GM19328 (cell line): ENCODE data around the gene SORCS3.
"Not testable (repeated sequence)": the region's sequence is repeated elsewhere in the genome, so short reads cannot be mapped to it uniquely, and the experiment has no call there.

Source experiments
- ATAC-seq: cut with Tn5 transposase; IDR thresholded peaks from one replicate; pipeline ENCODE4 v1.9.1; 2021; ENCODE audit warnings: mild to moderate bottlenecking, moderate library complexity; ENCODE audit not compliant: unreplicated experiment

Gene SORCS3

DNA sequence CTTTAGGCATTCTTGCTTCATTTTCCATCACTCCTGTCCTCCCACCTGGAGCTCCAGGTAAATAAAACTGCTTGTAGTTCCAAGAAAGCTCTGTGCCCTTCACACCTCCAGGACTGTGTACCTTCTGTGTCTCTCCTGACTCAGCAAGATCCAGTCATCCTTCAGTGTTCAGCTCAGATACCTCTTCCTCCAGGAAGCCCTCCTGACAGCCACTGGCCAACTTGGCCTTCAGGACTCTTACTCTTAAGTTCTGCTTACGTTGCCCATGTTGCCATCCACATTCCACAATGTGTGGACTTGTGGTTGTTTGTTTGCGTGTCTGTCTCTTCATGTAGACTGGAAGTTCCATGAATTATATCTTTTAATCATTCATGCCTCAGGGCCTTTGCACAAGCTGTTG is 48.0 kb downstream of the SORCS3 start:
- no peak for ATAC-seq

- no peak for ATAC-seq
Observed at GRCh38 chr10:104689547-104689946, 48.5 kb downstream of the SORCS3 start.

GRCh38 chr10:104690101-104690500 is 49.0 kb downstream of the SORCS3 start:
- no peak for ATAC-seq

- ATAC-seq, result no peak
Observed at GRCh38 chr10:104690959-104691358, 49.9 kb downstream of the SORCS3 start.

- no peak for ATAC-seq
Observed at GRCh38 chr10:104694074-104694473, 53.0 kb downstream of the SORCS3 start.

- not testable (repeated sequence) for ATAC-seq
Observed at GRCh38 chr10:104703262-104703661, 62.2 kb downstream of the SORCS3 start.

GRCh38 chr10:104706886-104707285 is 65.8 kb downstream of the SORCS3 start:
- no peak for ATAC-seq

- ATAC-seq, result no peak
Observed at GRCh38 chr10:104707602-104708459, 66.7 kb downstream of the SORCS3 start.

- no peak for ATAC-seq
Observed at GRCh38 chr10:104711302-104711721, 70.2 kb downstream of the SORCS3 start.

- not testable (repeated sequence) for ATAC-seq
Observed at GRCh38 chr10:104730593-104730992, 89.5 kb downstream of the SORCS3 start.

DNA sequence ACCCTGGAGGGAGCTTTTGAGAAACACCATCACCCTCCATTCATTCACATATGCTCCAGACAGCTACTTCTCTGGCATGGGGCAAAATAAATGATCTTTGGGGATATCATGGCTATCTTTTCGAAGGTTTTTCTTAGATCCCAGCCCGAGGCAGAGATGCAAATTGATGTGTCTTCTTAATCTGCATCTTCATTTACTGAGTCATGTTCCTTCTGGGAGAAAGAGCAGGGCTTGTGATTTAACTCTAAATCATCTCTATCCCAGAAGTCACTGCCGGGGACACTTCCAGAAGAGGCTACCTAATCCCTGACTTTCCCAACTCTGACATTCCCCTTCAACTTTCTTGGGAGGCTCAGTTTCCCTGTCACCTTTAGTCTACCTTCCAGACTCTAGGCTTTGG is 90.1 kb downstream of the SORCS3 start:
- no peak for ATAC-seq

- no peak for ATAC-seq
Observed at GRCh38 chr10:104732222-104732621, 91.1 kb downstream of the SORCS3 start.

- no peak for ATAC-seq
Observed at GRCh38 chr10:104734433-104734832, 93.3 kb downstream of the SORCS3 start.

- ATAC-seq, result no peak
Observed at GRCh38 chr10:104735036-104735756, 94.1 kb downstream of the SORCS3 start.

- ATAC-seq, result no peak
Observed at GRCh38 chr10:104735757-104736391, 94.8 kb downstream of the SORCS3 start.

DNA sequence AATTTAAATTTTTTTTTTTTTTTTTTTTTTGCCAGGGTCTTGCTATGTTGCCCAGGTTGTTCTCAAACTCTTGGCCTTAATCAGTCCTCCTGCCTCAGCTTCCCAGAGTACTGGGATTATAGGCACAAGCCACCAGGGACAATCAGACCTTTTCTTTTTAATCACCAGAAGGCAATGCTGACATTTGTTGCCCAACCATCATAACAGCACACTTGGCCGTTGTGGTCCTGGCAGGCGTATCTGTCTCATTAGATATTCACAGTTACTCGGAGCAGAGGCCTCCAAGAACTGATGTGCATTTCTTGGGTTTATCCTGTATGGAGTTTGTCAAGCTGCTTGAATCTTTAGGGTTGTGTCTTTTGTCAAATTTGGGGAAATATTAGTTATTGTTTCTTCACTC is 100.0 kb downstream of the SORCS3 start:
- no peak for ATAC-seq

GRCh38 chr10:104744052-104744451 is 103.0 kb downstream of the SORCS3 start:
- no peak for ATAC-seq

DNA sequence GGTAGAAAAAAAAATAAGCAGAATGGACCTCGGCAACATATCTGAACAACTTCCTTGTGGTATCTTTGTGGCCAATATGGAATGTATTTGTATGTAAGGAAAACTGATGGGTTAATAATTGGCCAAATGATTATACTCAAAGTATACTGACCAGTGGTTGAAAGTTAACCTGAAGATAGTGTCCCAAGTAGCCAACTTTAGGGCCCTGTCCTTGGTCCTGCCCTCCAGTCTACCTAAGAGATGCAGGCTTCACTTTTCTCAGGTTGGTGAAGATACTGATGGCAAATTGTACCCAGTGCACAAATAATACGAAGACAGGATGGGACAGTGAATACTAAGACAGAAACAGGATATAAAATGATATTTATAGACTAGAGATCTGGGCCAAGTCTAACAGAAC is 109.2 kb downstream of the SORCS3 start:
- no peak for ATAC-seq

GRCh38 chr10:104762793-104763192 is 121.7 kb downstream of the SORCS3 start:
- no peak for ATAC-seq

- ATAC-seq, result no peak
Observed at GRCh38 chr10:104766341-104766740, 125.3 kb downstream of the SORCS3 start.

GRCh38 chr10:104767282-104767681 is 126.2 kb downstream of the SORCS3 start:
- no peak for ATAC-seq

DNA sequence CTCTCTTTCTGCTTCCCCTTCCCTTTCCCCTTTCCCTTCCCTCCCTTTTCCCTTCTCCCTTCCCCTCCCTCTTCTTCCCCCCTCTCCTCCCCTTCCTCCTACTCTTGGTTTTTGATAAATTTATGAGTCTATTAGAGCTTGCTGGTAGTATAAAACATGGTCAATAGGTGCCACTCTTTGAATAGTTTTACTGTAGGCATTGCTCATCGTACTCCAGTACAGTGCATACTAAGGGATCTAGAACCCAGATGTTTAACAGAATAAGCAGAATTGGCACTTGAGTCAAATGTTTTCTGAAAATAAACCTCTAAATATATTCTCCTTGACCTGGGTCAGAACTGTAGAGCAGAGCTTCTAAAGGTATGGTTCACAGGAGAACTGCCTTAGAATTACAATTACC is 126.7 kb downstream of the SORCS3 start:
- ATAC-seq, result no peak
